Colonic mucosa (tissue), 4 donors: ENCODE data around the gene EIF3K. TPM values are rescaled to one million over a fixed set of nuclear protein-coding genes. Genes with fewer than 3 reads are reported as not detected.

ENCODE experiments used
- DNase-seq: peaks from one replicate; pipeline ENCODE4 v3.0.0-alpha.2; 2020
- H3K27ac ChIP-seq: fragments of 200-600 bp; one replicate; pipeline ENCODE4 v1.8.0; 2021
- H3K27me3 ChIP-seq: fragments of 200-600 bp; one replicate; pipeline ENCODE4 v1.8.0; 2021
- H3K36me3 ChIP-seq: fragments of 200-600 bp; one replicate; pipeline ENCODE4 v1.8.0; 2021
- H3K4me1 ChIP-seq: fragments of 200-600 bp; one replicate; pipeline ENCODE4 v1.8.0; 2021; ENCODE audit warnings: mild to moderate bottlenecking
- H3K4me3 ChIP-seq: fragments of 200-600 bp; one replicate; pipeline ENCODE4 v1.8.0; 2021
- H3K9ac ChIP-seq, 2 donors: one replicate each; pipeline ENCODE4 v1.7.0; 2013; ENCODE audit warnings: control low read depth in 2 of 2, low read depth in 2 of 2, low read length in 2 of 2
- H3K9me3 ChIP-seq: fragments of 200-600 bp; one replicate; pipeline ENCODE4 v1.8.0; 2021
- CTCF ChIP-seq: fragments of 200-600 bp; IDR thresholded peaks from one replicate; pipeline ENCODE4 v1.8.0; 2022; ENCODE audit warnings: antibody characterized with exemption, mild to moderate bottlenecking
- intact Hi-C: fragments of 100-400 bp; cut with DNase I; formaldehyde crosslinking; loops from one replicate; pipeline ENCODE4 v1.14.1; 2022
- total RNA-seq, 2 donors: library from RNA; stranded (reverse); fragmentation: NEBNext Ultra II Directional in 1 of 2; extraction: Animal tissue kit (Norgen Biotek cat#: 25700) in 1 of 2; gene quantifications; one replicate each; pipeline ENCODE4 v1.2.1, GENCODE V29; 2021
- donor health status: healthy.
- donor health status: DM: no; HTN: no; CAD: no.
- donor health status: DM: no; HTN: no; CAD: no.

EIF3K gene
- total RNA-seq, 2 donors from 2014 or later: 367 to 445 TPM

- Histone ChIP-seq H3K4me1 (peaks cover 40% of the 10 kb centered on the region), H3K27me3 (no peaks in the 10 kb centered on the region), H3K27ac (no peak overlapping the region), H3K9me3 (no peaks in the 10 kb centered on the region), H3K36me3 (no peaks in the 10 kb centered on the region), H3K4me3 (no peak overlapping the region), H3K9ac (no peak overlapping the region)
- intact Hi-C loops: no loop called here
- no peak for TF ChIP-seq CTCF
- no peak for DNase-seq
Observed at GRCh38 chr19:38673030-38673429, 54.0 kb downstream of the EIF3K start.

GRCh38 chr19:38674388-38675171 is 55.6 kb downstream of the EIF3K start:
- peak overlapping the region; percentile 7 for H3K27ac ChIP-seq
- H3K4me3 ChIP-seq: no peak overlapping the region
- no peaks in the 10 kb centered on the region for H3K27me3 ChIP-seq
- peaks cover 32% of the 10 kb centered on the region for H3K4me1 ChIP-seq
- intact Hi-C loops: no loop called here
- no peaks in the 10 kb centered on the region for H3K36me3 ChIP-seq
- DNase-seq: no peak
- H3K9me3 ChIP-seq: no peaks in the 10 kb centered on the region
- no peak for TF ChIP-seq CTCF
- peak overlapping the region in 1 of 2 donors; percentile 51 for H3K9ac ChIP-seq

GRCh38 chr19:38675611-38676010 is 56.6 kb downstream of the EIF3K start:
- DNase-seq: no peak
- Histone ChIP-seq H3K27ac (peak overlapping the region; percentile 24), H3K9me3 (no peaks in the 10 kb centered on the region), H3K4me1 (peaks cover 22% of the 10 kb centered on the region), H3K27me3 (no peaks in the 10 kb centered on the region), H3K36me3 (no peaks in the 10 kb centered on the region), H3K9ac (peak overlapping the region in 1 of 2 donors; percentile 22), H3K4me3 (no peak overlapping the region)
- intact Hi-C loops: no loop called here
- no peak for TF ChIP-seq CTCF

GRCh38 chr19:38676023-38676877 is 57.3 kb downstream of the EIF3K start:
- intact Hi-C loops: no loop called here
- H3K4me3 ChIP-seq: no peak overlapping the region
- no peaks in the 10 kb centered on the region for H3K36me3 ChIP-seq
- no peaks in the 10 kb centered on the region for H3K27me3 ChIP-seq
- DNase-seq: no peak
- TF ChIP-seq CTCF: no peak
- H3K4me1 ChIP-seq: peaks cover 16% of the 10 kb centered on the region
- no peaks in the 10 kb centered on the region for H3K9me3 ChIP-seq
- H3K27ac ChIP-seq: peak overlapping the region; percentile 24
- H3K9ac ChIP-seq: peak overlapping the region in 1 of 2 donors; percentile 73

DNA sequence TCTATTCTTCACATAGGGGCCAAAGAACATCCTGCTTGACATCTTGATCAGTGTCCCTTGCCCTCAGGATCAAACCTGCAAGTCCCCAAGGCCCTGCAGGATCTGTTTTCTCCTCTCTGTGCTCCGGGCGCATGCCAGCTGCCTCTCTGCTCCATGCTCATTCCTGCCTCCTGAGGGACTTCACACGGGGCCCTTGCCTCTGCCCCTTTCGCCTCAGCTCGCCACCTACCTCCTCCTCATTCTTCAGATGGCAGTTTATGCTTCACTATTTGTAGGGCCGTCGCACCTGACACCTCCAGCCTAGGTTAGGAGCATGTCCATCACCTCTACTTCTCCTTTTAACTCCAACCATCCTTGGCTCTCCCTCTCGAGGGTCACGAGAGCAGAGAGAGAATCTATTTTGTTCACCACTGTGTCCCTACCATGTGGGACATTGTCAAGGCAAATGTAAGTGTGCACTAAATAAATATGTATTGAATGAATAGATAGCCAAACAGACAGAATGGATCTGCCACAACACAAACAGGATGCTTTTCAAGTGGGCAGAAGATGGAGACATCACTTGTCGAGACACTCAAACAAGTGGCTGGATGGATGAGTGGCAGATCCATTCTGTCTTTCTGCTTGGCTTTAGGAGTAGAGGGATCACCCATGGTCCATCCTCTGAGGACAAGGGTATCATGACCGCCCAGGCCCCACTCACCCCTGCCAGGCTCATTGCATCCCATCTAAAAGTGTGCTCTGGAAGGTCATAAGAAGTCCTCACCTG is 58.1 kb downstream of the EIF3K start:
- H3K4me3 ChIP-seq: no peak overlapping the region
- intact Hi-C loops: no loop called here
- peaks cover 13% of the 10 kb centered on the region for H3K4me1 ChIP-seq
- H3K36me3 ChIP-seq: no peaks in the 10 kb centered on the region
- no peaks in the 10 kb centered on the region for H3K27me3 ChIP-seq
- TF ChIP-seq CTCF: no peak
- no peaks in the 10 kb centered on the region for H3K9me3 ChIP-seq
- DNase-seq: no peak
- H3K27ac ChIP-seq: peak overlapping the region; percentile 24
- H3K9ac ChIP-seq: peak overlapping the region; percentile 26 to 73
